ENCODE data around the gene CAMLG. TPM values are rescaled to one million over a fixed set of nuclear protein-coding genes. Genes with fewer than 3 reads are reported as not detected.

The CAMLG gene
- total RNA-seq, 1 donor = 47.8 TPM

DNA sequence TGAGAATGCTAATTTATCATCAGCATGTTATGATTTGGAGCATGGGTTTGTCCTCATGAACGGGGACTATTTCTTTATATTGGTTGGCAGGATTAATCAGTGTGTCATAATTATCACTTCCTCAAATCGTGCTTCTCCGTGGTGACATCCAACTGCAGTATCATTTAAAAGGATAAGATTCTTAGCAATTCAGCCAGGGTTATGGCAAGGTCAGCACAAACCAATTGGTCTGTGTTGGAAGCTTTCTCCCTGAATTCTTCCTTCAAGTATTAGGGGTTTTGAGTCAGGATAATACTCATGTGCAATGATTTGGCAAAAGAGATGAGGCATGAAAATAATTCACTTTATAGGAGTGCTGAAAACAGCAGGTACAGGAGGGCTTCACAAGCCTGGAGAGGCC lies 5.5 kb upstream of the CAMLG start:
- no peaks in the 10 kb centered on the region for H3K4me1 ChIP-seq (ENCODE audit: insufficient read depth, low read length)
- H3K9me3 ChIP-seq (ENCODE audit: low read depth, low read length) = no peaks in the 10 kb centered on the region
- no peak overlapping the region for H3K27ac ChIP-seq (ENCODE audit: low read depth, low read length)
- H3K79me2 ChIP-seq (ENCODE audit: insufficient read depth, low read length) = no peaks in the 10 kb centered on the region
- DNase-seq (ENCODE audit: insufficient read length, low spot score, missing footprints) = peak; percentile 39
- no peak overlapping the region for H3K4me2 ChIP-seq (ENCODE audit: insufficient read depth, low read length)
- H3K27me3 ChIP-seq (ENCODE audit: insufficient read depth, low read length) = no peaks in the 10 kb centered on the region
- H3K4me3 ChIP-seq (ENCODE audit: insufficient read depth, low read length) = no peak overlapping the region
- H2AFZ ChIP-seq (ENCODE audit: low read length) = no peak overlapping the region
- no peaks in the 10 kb centered on the region for H4K20me1 ChIP-seq (ENCODE audit: insufficient read depth, low read length)
- H3K36me3 ChIP-seq (ENCODE audit: insufficient read depth, low read length) = no peaks in the 10 kb centered on the region
- TF ChIP-seq, protein P1, sequence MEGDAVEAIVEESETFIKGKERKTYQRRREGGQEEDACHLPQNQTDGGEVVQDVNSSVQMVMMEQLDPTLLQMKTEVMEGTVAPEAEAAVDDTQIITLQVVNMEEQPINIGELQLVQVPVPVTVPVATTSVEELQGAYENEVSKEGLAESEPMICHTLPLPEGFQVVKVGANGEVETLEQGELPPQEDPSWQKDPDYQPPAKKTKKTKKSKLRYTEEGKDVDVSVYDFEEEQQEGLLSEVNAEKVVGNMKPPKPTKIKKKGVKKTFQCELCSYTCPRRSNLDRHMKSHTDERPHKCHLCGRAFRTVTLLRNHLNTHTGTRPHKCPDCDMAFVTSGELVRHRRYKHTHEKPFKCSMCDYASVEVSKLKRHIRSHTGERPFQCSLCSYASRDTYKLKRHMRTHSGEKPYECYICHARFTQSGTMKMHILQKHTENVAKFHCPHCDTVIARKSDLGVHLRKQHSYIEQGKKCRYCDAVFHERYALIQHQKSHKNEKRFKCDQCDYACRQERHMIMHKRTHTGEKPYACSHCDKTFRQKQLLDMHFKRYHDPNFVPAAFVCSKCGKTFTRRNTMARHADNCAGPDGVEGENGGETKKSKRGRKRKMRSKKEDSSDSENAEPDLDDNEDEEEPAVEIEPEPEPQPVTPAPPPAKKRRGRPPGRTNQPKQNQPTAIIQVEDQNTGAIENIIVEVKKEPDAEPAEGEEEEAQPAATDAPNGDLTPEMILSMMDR (IDR thresholded peaks at IDR 0.05; ENCODE audit: extremely low read depth, low read depth, low read length) = no peak

DNA sequence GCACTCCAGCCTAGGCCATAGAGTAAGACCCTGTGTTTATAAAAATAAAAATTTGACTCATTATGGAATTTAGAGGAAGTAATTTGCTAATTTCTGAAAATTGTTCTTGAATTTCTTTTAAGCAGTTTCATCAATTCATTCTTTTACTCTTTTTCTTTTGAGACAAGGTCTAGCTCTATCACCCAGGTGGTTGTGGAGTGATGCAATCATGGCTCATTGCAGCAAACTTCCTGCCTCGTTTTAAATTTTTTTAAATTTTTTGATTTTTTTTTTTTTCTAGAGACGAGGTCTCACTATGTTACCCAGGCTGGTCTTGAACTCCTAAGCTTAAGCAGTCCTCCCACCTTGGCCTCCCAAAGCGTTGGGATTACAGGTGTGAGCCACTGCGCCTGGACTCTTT lies 3.1 kb upstream of the CAMLG start:
- TF ChIP-seq, protein P1 (IDR thresholded peaks at IDR 0.05; ENCODE audit: extremely low read depth, low read depth, low read length) = no peak
- Histone ChIP-seq H3K4me2 (ENCODE audit: insufficient read depth, low read length) (no peak overlapping the region), H3K79me2 (ENCODE audit: insufficient read depth, low read length) (peaks cover 18% of the 10 kb centered on the region), H3K36me3 (ENCODE audit: insufficient read depth, low read length) (no peaks in the 10 kb centered on the region), H3K27ac (ENCODE audit: low read depth, low read length) (no peak overlapping the region), H3K27me3 (ENCODE audit: insufficient read depth, low read length) (no peaks in the 10 kb centered on the region), H3K4me3 (ENCODE audit: insufficient read depth, low read length) (no peak overlapping the region), H2AFZ (ENCODE audit: low read length) (no peak overlapping the region), H4K20me1 (ENCODE audit: insufficient read depth, low read length) (peaks cover 7% of the 10 kb centered on the region), H3K4me1 (ENCODE audit: insufficient read depth, low read length) (peaks cover 10% of the 10 kb centered on the region), H3K9me3 (ENCODE audit: low read depth, low read length) (no peaks in the 10 kb centered on the region)
- no peak for DNase-seq (ENCODE audit: insufficient read length, low spot score, missing footprints)

DNA sequence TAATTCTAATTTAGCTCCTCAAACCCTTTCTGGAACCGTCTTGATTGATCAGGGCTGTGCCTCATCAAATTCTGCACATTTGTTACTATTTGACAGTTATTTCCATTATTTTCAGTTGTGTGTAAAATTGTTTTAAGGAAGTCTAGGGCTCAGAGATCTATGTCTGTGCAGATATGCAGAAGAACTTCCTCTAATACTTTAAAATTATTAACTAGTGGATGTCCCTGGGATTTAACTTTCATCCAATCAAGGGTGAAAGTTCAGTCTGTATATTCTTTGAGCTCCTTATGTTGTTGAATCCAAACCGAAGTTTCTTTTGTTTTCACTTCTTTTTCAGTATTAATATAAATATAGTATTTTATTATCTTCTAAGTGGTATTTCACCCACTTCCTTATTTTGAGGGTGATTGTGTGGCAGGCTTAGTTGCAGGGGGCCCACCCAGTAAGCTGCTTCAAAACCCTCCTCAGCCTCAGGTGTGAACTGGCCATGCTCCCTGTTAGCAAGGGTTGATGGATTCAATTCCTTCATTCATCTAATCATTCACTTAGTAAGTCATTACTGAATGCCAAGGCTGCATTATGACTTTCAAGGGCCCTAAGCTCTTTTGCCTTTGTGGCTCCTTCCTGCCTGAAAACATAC lies 2.1 kb upstream of the CAMLG start:
- H3K27ac ChIP-seq (ENCODE audit: low read depth, low read length) = no peak overlapping the region
- no peaks in the 10 kb centered on the region for H3K9me3 ChIP-seq (ENCODE audit: low read depth, low read length)
- peaks cover 10% of the 10 kb centered on the region for H3K4me1 ChIP-seq (ENCODE audit: insufficient read depth, low read length)
- no peaks in the 10 kb centered on the region for H3K27me3 ChIP-seq (ENCODE audit: insufficient read depth, low read length)
- H3K36me3 ChIP-seq (ENCODE audit: insufficient read depth, low read length) = peaks cover 5% of the 10 kb centered on the region
- H3K4me3 ChIP-seq (ENCODE audit: insufficient read depth, low read length) = no peak overlapping the region
- TF ChIP-seq, protein P1 (IDR thresholded peaks at IDR 0.05; ENCODE audit: extremely low read depth, low read depth, low read length) = no peak
- peak; percentile 5 for DNase-seq (ENCODE audit: insufficient read length, low spot score, missing footprints)
- peaks cover 28% of the 10 kb centered on the region for H3K79me2 ChIP-seq (ENCODE audit: insufficient read depth, low read length)
- H4K20me1 ChIP-seq (ENCODE audit: insufficient read depth, low read length) = peaks cover 11% of the 10 kb centered on the region
- no peak overlapping the region for H3K4me2 ChIP-seq (ENCODE audit: insufficient read depth, low read length)
- no peak overlapping the region for H2AFZ ChIP-seq (ENCODE audit: low read length)

- H3K4me3 ChIP-seq (ENCODE audit: insufficient read depth, low read length) = peak overlapping the region; percentile 94
- H3K79me2 ChIP-seq (ENCODE audit: insufficient read depth, low read length) = peaks cover 44% of the 10 kb centered on the region
- H2AFZ ChIP-seq (ENCODE audit: low read length) = peak overlapping the region; percentile 100
- peak overlapping the region; percentile 99 for H3K4me2 ChIP-seq (ENCODE audit: insufficient read depth, low read length)
- DNase-seq (ENCODE audit: insufficient read length, low spot score, missing footprints) = peak; percentile 79
- H3K27me3 ChIP-seq (ENCODE audit: insufficient read depth, low read length) = no peaks in the 10 kb centered on the region
- H3K4me1 ChIP-seq (ENCODE audit: insufficient read depth, low read length) = peaks cover 10% of the 10 kb centered on the region
- no peaks in the 10 kb centered on the region for H3K9me3 ChIP-seq (ENCODE audit: low read depth, low read length)
- TF ChIP-seq, protein P1 (IDR thresholded peaks at IDR 0.05; ENCODE audit: extremely low read depth, low read depth, low read length) = no peak
- H3K36me3 ChIP-seq (ENCODE audit: insufficient read depth, low read length) = peaks cover 21% of the 10 kb centered on the region
- peaks cover 11% of the 10 kb centered on the region for H4K20me1 ChIP-seq (ENCODE audit: insufficient read depth, low read length)
- peak overlapping the region; percentile 84 for H3K27ac ChIP-seq (ENCODE audit: low read depth, low read length)
These were observed 764 bp downstream of the CAMLG start for GRCh38 chr5:134738963-134739661.

Measured in osteoblast (primary cell).